GM10266 (cell line): ENCODE measurements around the gene ZNF846.
"Not testable (repeated sequence)": the region's sequence is repeated elsewhere in the genome, so short reads cannot be mapped to it uniquely, and the experiment has no call there.

Experiments
- DNase-seq: peaks from one replicate; pipeline ENCODE4 v3.0.0; 2012; ENCODE audit errors: extremely low spot score
- TF ChIP-seq, protein P1 (sequence below): IDR thresholded peaks from 2 replicates; pipeline ENCODE4 v1.5.1; 2012; ENCODE audit warnings: mild to moderate bottlenecking, low read depth; ENCODE audit not compliant: control insufficient read depth, insufficient read depth; ENCODE audit errors: missing control alignments

Gene ZNF846

DNA sequence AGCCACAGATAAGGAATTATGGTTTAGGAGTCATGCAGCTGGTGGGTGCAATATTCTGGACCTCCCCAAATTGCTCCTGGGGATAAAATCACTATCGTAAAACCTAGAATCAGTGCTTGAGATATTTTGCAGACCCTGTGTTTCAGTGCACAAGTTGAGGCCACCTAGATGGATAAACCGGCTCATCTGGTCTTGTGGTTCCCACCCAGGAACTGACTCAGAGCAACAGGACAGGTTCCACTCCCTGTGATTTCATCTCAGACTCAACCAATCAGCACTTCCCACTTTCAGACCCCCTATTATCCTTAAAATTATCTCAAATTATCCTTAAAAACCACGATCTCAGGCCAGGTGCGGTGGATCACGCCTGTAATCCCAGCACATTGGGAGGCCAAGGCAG lies 29.3 kb upstream of the ZNF846 start:
- no peak for DNase-seq
- TF ChIP-seq, protein P1, sequence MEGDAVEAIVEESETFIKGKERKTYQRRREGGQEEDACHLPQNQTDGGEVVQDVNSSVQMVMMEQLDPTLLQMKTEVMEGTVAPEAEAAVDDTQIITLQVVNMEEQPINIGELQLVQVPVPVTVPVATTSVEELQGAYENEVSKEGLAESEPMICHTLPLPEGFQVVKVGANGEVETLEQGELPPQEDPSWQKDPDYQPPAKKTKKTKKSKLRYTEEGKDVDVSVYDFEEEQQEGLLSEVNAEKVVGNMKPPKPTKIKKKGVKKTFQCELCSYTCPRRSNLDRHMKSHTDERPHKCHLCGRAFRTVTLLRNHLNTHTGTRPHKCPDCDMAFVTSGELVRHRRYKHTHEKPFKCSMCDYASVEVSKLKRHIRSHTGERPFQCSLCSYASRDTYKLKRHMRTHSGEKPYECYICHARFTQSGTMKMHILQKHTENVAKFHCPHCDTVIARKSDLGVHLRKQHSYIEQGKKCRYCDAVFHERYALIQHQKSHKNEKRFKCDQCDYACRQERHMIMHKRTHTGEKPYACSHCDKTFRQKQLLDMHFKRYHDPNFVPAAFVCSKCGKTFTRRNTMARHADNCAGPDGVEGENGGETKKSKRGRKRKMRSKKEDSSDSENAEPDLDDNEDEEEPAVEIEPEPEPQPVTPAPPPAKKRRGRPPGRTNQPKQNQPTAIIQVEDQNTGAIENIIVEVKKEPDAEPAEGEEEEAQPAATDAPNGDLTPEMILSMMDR = no peak

DNA sequence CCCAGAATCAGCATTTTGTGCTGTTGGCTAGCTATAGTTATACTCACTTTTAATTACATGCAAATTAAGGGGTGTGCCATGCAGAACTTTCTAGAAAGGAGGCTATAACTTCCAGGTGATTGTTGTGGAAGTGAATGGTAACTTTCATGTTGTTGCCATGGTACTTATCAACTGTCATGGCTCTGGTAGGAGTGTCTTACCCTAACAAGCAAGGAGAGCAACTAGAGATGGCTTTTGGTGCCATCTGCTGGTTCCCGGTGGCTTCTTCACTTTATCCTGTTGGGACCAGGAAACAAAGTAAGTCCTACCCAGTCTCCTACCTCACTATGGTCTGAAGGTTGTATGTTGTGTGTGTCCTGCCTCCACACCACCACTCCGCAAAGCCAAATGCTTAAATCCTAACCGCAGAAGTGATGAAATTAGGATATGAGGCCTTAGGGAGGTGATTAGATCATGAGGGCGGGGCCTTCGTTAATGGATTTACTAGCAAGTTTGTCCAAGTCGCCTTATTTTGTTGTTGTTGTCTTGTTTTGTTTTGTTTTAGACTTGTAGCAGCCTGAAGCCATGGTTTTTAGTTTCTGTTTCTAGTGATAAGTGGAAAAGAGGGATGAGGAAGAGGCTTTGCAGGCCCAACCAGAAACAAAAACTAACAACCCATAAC lies 27.7 kb upstream of the ZNF846 start:
- TF ChIP-seq, protein P1 = peak; percentile 79
- DNase-seq = peak; percentile 69

DNA sequence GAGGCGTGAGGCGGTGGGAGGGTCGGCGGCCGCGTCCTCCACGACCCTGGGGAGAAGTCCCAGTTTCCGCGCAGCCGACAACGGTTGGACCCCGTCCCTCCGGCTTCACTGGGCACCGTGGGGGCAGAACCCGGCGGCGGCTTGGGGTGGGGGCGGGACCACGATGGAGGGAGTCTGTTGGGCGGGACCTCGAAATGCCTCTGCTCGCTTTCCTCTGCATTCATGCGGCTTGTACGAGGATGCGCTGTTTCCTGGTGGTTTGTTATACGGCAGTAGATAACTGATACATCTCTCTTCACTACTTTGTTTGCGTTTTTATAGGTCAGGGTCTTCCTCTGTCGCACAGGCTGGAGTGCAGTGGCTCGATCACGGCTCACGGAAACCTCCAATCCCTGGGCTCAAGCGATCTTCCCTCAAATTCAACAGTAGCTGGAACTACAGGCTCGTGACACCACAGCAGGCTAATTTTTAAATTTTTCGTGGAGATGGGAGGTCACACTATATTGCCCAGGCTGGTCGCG lies 24.6 kb upstream of the ZNF846 start:
- DNase-seq = no peak
- TF ChIP-seq, protein P1 = no peak

DNA sequence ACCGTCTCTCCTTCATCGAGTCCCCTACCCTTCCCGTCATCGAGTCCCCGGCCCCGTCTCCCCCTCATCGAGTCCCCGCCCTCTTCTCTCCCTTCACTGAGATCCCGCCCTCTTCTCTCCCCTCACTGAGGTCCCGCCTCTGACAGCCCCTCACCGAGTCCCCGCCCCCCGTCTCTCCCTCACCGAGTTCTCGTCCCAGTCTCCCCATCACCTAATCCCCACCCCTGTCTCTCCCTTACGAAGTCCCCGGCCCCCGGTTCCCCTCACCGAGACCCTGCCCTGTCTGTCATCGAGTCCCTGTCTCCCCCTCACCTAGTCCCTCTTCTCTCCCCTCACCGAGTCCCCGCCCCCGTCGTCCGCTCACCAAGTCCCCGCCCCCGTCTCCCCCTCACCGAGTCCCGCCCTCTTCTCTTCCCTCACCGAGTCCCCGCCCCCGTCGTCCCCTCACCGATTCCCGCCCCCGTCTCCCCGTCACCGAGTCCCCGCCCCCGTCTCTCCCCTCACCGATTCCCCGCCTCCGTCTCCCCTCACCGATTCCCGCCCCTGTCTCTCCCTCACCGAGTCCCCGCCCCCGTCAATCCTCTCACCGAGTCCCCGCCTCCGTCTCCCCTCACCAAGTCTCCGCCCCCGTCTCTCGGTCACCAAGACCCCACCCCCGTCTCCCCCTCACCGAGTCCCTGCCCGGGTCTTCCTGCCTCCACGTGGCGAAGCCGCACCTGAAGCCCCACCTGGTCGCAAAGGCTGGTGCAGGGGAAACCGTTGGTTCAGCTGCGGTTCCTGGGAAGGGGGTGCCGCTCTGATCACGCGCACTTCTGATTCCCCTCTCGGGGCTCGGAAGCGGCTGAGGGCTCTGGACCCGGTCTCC lies 23.9 kb upstream of the ZNF846 start:
- TF ChIP-seq, protein P1 = no peak
- DNase-seq = peak; percentile 84

DNA sequence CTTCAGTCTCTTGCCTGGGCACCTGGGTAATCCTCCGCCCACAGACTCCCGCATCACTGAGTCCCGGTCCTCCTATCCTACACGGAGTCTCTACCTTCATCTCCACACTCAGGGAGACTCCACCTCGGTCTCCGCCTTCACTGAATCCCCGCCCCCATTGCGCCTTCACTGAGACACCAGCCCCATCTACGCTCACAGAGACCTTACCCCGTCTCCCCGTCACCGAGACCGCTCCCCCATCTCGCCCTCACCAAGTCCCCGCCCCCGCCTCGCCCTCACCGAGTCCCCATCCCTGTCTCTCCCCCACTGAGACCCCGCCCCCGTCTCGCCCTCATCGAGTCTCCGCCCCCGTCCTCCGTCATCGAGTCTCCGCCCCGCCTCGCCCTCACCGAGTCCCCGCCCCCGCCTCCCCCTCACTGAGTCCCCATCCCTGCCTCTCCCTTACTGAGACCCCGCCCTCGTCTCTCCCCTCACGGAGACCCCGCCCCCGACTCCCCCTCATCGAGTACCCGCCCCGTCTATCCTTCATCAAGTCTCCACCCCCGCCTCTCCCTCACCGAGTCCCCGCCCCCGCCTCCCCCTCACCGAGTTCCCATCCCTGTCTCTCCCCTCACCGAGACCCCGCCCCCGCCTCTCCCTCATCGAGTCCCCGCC lies 23.1 kb upstream of the ZNF846 start:
- TF ChIP-seq, protein P1 = no peak
- DNase-seq = peak; percentile 85

DNA sequence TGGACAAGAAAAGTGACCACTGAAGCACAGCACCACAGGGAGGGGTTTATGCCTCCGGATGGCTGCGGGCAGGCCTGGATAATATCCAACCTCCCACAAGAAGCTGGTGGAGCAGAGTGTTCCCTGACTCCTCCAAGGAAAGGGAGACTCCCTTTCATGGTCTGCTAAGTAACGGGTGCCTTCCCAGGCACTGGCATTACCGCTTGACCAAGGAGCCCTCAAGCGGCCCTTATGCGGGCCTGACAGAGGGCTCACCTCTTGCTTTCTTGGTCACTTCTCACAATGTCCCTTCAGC lies 22.5 kb upstream of the ZNF846 start:
- DNase-seq = not testable (repeated sequence)

DNA sequence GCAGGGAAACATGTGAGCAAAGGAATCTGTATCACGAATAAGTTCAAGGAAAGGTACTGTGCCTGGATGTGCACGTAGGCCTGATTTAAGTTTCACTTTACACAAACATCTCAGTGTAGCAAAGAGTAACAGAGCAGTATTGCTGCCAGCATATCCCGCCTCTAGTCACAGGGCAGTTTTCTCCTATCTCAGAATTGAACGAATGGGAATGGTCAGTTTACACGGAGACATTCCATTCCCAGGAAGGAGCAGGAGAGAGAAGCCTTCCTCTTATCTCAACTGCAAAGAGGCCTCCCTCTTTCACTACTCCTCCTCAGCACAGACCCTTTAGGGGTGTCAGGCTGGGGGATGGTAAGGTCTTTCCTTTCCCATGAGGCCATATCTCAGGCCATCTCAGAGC lies 21.0 kb upstream of the ZNF846 start:
- not testable (repeated sequence) for DNase-seq

DNA sequence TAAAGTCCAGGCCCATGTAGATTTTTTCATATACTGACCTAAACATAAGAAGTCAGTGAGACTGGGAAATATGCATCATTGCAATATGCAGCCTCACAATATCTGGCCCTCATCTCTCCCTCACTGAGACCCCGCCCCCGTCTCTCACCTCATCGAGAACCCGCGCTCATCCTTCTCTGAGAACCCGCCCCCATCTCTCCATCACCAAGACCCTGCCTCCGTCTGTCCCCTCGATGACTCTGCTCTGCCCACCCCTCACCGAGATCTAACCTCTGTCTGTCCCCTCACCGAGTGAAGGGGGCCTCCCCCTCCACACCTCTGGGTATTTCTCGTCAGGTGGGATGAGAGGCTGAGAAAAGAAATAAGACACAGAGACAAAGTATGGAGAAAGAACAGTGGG lies 20.5 kb upstream of the ZNF846 start:
- DNase-seq = no peak
- TF ChIP-seq, protein P1 = no peak

DNA sequence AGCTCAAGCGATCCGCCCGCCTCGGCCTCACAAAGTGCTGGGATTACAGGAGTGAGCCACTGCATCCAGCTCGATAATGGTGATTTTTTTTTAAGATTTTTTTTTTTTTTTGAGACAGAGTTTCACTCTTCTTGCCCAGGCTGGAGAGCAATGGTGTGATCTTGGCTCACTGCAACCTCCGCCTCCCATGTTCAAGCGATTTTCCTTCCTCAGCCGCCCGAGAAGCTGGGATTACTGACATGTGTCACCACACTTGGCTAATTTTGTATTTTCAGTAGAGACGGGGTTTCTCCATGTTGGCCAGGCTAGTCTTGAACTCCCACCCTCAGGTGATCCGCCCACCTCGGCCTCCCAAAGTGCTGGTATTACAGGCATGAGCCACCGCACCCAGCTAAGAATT lies 20.1 kb upstream of the ZNF846 start:
- DNase-seq = not testable (repeated sequence)
